ENCODE measurements around the gene MBD6.

Gene MBD6

GRCh38 chr12:57530396-57531142, 7.9 kb downstream of the MBD6 start:
- DNase-seq, result no peak

- no peak for DNase-seq
Observed at GRCh38 chr12:57531836-57532235, 9.2 kb downstream of the MBD6 start.

- no peak for DNase-seq
Observed at GRCh38 chr12:57533108-57533507, 10.5 kb downstream of the MBD6 start.

- no peak for DNase-seq
Observed at GRCh38 chr12:57534250-57534649, 11.6 kb downstream of the MBD6 start.

GRCh38 chr12:57534991-57535543, 12.4 kb downstream of the MBD6 start:
- DNase-seq, result no peak

- no peak for DNase-seq
Observed at GRCh38 chr12:57535764-57536596, 13.4 kb downstream of the MBD6 start.

- DNase-seq, result no peak
Observed at GRCh38 chr12:57536597-57536942, 13.9 kb downstream of the MBD6 start.

GRCh38 chr12:57539134-57539768, 16.6 kb downstream of the MBD6 start:
- DNase-seq, result no peak

- no peak for DNase-seq
Observed at GRCh38 chr12:57541001-57541400, 18.4 kb downstream of the MBD6 start.

- no peak for DNase-seq
Observed at GRCh38 chr12:57541717-57542116, 19.1 kb downstream of the MBD6 start.

- no peak for DNase-seq
Observed at GRCh38 chr12:57543581-57543980, 21.0 kb downstream of the MBD6 start.

GRCh38 chr12:57545809-57546437, 23.3 kb downstream of the MBD6 start:
- DNase-seq, result no peak

GRCh38 chr12:57546438-57547287, 24.0 kb downstream of the MBD6 start, which contains the start of gene DCTN2:
Gene DCTN2, minus strand, starts transcription at chr12:57547192. Its CDS starts 129 bp downstream, at chr12:57547063.
- DNase-seq, result peak; percentile 97

GRCh38 chr12:57547288-57548012, 24.8 kb downstream of the MBD6 start:
- no peak for DNase-seq

- no peak for DNase-seq
Observed at GRCh38 chr12:57548013-57548315, 25.3 kb downstream of the MBD6 start.

- no peak for DNase-seq
Observed at GRCh38 chr12:57548488-57548887, 25.9 kb downstream of the MBD6 start.

GRCh38 chr12:57549203-57549908, 26.7 kb downstream of the MBD6 start:
- no peak for DNase-seq

GRCh38 chr12:57549909-57550640, 27.5 kb downstream of the MBD6 start, which contains the start of gene KIF5A:
Gene KIF5A, plus strand, starts transcription at chr12:57550044. Its CDS starts 228 bp downstream, at chr12:57550272.
- DNase-seq, result peak; percentile 54

- no peak for DNase-seq
Observed at GRCh38 chr12:57550641-57551549, 28.3 kb downstream of the MBD6 start.

Data from CD4-positive, alpha-beta T cell treated with Interleukin-17A for 1 hour (primary cell).